Endothelial cell of hepatic sinusoid (primary cell): ENCODE data around the gene ACTR6.

ENCODE experiments used
- in situ Hi-C: cut with HindIII; loops from 2 replicates; pipeline ENCODE4 v1.10.0; 2017; ENCODE audit warnings: low sequenced_read_pairs

Gene ACTR6

GRCh38 chr12:100265732-100266584, 65.3 kb downstream of the ACTR6 start:
- in situ Hi-C loops: no loop called here

DNA sequence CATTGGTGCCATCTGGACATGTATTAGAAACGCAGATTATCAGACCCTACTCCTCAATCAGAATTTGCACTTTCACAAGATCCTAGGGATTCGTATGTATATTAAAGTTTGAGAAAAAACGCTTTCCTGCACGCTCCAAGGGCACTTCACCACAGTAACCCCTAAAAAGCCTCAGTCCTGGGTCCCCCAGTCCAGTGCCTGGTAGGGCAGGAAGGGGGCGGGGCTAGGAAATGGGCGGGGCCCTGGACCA, 65.9 kb downstream of the ACTR6 start:
- in situ Hi-C loops: no loop called here

- in situ Hi-C loops: no loop called here
These were observed 66.4 kb downstream of the ACTR6 start, which contains the start of the genes DEPDC4 and SCYL2 for GRCh38 chr12:100266835-100267602. Gene DEPDC4, minus strand, starts transcription at chr12:100267079. Its CDS starts 3 bp downstream, at chr12:100267076. Gene SCYL2, plus strand, starts transcription at chr12:100267177. Its CDS starts 15,794 bp downstream, at chr12:100282971.

GRCh38 chr12:100267603-100268281, 67.1 kb downstream of the ACTR6 start:
- in situ Hi-C loops: no loop called here

- in situ Hi-C loops: no loop called here
These were observed 68.4 kb downstream of the ACTR6 start for GRCh38 chr12:100268835-100269564.

DNA sequence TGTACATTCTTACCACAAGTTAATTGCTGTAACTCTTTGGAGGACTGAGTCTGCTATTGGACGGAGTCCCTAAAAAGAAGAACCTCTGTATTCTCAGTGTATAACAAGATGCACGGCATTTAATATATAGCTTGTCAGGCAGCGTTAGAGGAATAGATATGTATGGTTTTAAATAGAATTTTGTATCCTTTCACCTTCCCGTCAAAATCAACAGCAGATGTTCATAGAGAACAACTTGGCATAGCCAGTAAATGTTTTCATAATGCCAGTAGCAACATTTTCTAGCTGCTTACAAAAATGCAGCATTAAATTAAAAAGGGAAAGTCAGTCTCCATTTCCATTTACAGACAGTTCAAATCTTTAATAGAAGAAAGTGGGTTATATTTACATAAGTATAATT, 73.2 kb downstream of the ACTR6 start:
- in situ Hi-C loops: no loop called here
